GM12878 (cell line): ENCODE results near the gene SYNGAP1. TPM values are rescaled to one million over a fixed set of nuclear protein-coding genes. Genes with fewer than 3 reads are reported as not detected.

Experiments
- ASH2L ChIP-seq: fragments of 300-600, 200-600 bp; sonication (generic); IDR thresholded peaks from 2 replicates; pipeline ENCODE4 v1.6.1; 2017; ENCODE audit warnings: low read depth, mild to moderate bottlenecking, borderline replicate concordance
- BCL11A ChIP-seq: IDR thresholded peaks from 2 replicates; pipeline ENCODE4 v1.6.1; 2011; ENCODE audit warnings: low read depth, low read length
- CBX3 ChIP-seq: fragments of 200-600 bp; sonication (generic); IDR thresholded peaks from 2 replicates; pipeline ENCODE4 v1.6.1; 2016; ENCODE audit warnings: low read depth, borderline replicate concordance
- CBX5 ChIP-seq: sonication (generic); IDR thresholded peaks from 2 replicates; pipeline ENCODE4 v1.6.1; 2016; ENCODE audit warnings: low read depth, moderate library complexity, mild to moderate bottlenecking, inconsistent platforms
- CHD2 ChIP-seq: IDR thresholded peaks from 2 replicates; pipeline ENCODE4 v1.6.1; 2011; ENCODE audit warnings: low read depth, low read length, improper control_type of control experiment, borderline replicate concordance
- HCFC1 ChIP-seq: fragments of 150-350 bp; IDR thresholded peaks from 2 replicates; pipeline ENCODE4 v1.6.1; 2014; ENCODE audit warnings: low read length
- JUND ChIP-seq: IDR thresholded peaks from 2 replicates; pipeline ENCODE4 v1.6.1; 2012; ENCODE audit warnings: low read depth, mild to moderate bottlenecking, low read length, improper control_type of control experiment, moderate library complexity
- MEF2B ChIP-seq: fragments of 450-650 bp; IDR thresholded peaks from 2 replicates; pipeline ENCODE4 v1.6.1; 2018; ENCODE audit warnings: mild to moderate bottlenecking, moderate library complexity; ENCODE audit not compliant: partially characterized antibody, poor library complexity, severe bottlenecking
- MYB ChIP-seq: fragments of 150-350 bp; IDR thresholded peaks from 2 replicates; pipeline ENCODE4 v1.6.1; 2014; ENCODE audit warnings: mild to moderate bottlenecking, low read depth, low read length, borderline replicate concordance
- POLR2AphosphoS5 ChIP-seq: IDR thresholded peaks from 2 replicates; pipeline ENCODE4 v1.6.1; 2011; ENCODE audit warnings: mild to moderate bottlenecking, low read length, inconsistent platforms
- POU2F2 ChIP-seq: IDR thresholded peaks from 3 replicates; pipeline ENCODE4 v1.6.1; 2011; ENCODE audit warnings: low read depth, mild to moderate bottlenecking, low read length, borderline replicate concordance
- SREBF2 ChIP-seq: IDR thresholded peaks from 2 replicates; pipeline ENCODE4 v1.6.1; 2012; ENCODE audit warnings: mild to moderate bottlenecking, low read length
- polyA plus RNA-seq, 11 experiments: library from polyadenylated mRNA; depleted of rRNA in 4 of 11; unstranded in 6 of 11; stranded (reverse) in 5 of 11; fragments of >200 nt; fragmentation: Nextera tagmentation in 4 of 11; fragmentation: Illumina TruSeq in 1 of 11; extraction: Ambion mirVana in 4 of 11; extraction: Trizol in 1 of 11; gene quantifications; 1 replicate in 1 of 11; 2 replicates in 10 of 11; pipeline versions ENCODE4 v1.2.1 to v1.2.3, GENCODE V29; 2011 to 2016; ENCODE audit warnings: inconsistent platforms in 2 of 11, missing spikeins in 2 of 11, low read depth in 1 of 11
- total RNA-seq, 4 experiments: library from RNA; depleted of rRNA in 3 of 4; stranded (reverse); fragments of >200 nt in 3 of 4; fragmentation: Illumina TruSeq in 1 of 4; extraction: Trizol in 1 of 4; gene quantifications; 2 replicates each; pipeline versions ENCODE4 v1.2.1 to v1.2.3, GENCODE V29; 2013 to 2021
- TF ChIP-seq, protein P1 (sequence below): IDR thresholded peaks from 2 replicates; pipeline ENCODE4 v1.6.1; 2012; ENCODE audit warnings: low read depth, low read length, improper control_type of control experiment
- TF ChIP-seq, protein P2 (sequence below): IDR thresholded peaks from 2 replicates; pipeline ENCODE4 v1.6.1; 2011; ENCODE audit warnings: borderline replicate concordance, low read depth, mild to moderate bottlenecking, moderate library complexity, mixed read lengths, low read length; ENCODE audit not compliant: insufficient read depth; ENCODE audit errors: extremely low read length
- TF ChIP-seq, protein P3 (sequence below): fragments of 450-650 bp; conservative IDR thresholded peaks from 2 replicates; pipeline ENCODE4 v1.6.1; 2017; ENCODE audit warnings: mild to moderate bottlenecking, moderate library complexity
- TF ChIP-seq, protein P4 (sequence below): IDR thresholded peaks from 2 replicates; pipeline ENCODE4 v1.6.1; 2012; ENCODE audit warnings: low read length, inconsistent platforms
- TF ChIP-seq, protein P5 (sequence below): fragments of 450-650 bp; IDR thresholded peaks from 2 replicates; pipeline ENCODE4 v1.6.1; 2016; ENCODE audit warnings: mild to moderate bottlenecking
- TF ChIP-seq, protein P6 (sequence below): IDR thresholded peaks from 2 replicates; pipeline ENCODE4 v1.6.1; 2012; ENCODE audit warnings: mild to moderate bottlenecking, low read depth, low read length

Gene SYNGAP1
- total and polyA plus RNA-seq, 10 of the 15 experiments (the other 5 are each of a cell fraction or from before 2014, with no cell fraction given), result 0.05 to 9.2 (median 1.2) TPM

GRCh38 chr6:33416386-33417127 lies 3.3 kb upstream of the SYNGAP1 start (continued):
- TF ChIP-seq CHD2 (0 out of 2 replicates have a peak, but pooled peaks have one; percentile 17), CBX3 (no peak), HCFC1 (no peak), CBX5 (no peak), MEF2B (no peak), SREBF2 (no peak), MYB (no peak), POU2F2 (peak; percentile 94), POLR2AphosphoS5 (peak; percentile 77), JUND (peak; percentile 54; the same call in 1 of the 2 replicates), ASH2L (0 out of 2 replicates have a peak, but pooled peaks have one; percentile 21), BCL11A (no peak)
- TF ChIP-seq, protein P1, sequence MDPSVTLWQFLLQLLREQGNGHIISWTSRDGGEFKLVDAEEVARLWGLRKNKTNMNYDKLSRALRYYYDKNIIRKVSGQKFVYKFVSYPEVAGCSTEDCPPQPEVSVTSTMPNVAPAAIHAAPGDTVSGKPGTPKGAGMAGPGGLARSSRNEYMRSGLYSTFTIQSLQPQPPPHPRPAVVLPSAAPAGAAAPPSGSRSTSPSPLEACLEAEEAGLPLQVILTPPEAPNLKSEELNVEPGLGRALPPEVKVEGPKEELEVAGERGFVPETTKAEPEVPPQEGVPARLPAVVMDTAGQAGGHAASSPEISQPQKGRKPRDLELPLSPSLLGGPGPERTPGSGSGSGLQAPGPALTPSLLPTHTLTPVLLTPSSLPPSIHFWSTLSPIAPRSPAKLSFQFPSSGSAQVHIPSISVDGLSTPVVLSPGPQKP, result no peak
- TF ChIP-seq, protein P2, sequence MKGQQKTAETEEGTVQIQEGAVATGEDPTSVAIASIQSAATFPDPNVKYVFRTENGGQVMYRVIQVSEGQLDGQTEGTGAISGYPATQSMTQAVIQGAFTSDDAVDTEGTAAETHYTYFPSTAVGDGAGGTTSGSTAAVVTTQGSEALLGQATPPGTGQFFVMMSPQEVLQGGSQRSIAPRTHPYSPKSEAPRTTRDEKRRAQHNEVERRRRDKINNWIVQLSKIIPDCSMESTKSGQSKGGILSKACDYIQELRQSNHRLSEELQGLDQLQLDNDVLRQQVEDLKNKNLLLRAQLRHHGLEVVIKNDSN, result no peak
- TF ChIP-seq, protein P3, sequence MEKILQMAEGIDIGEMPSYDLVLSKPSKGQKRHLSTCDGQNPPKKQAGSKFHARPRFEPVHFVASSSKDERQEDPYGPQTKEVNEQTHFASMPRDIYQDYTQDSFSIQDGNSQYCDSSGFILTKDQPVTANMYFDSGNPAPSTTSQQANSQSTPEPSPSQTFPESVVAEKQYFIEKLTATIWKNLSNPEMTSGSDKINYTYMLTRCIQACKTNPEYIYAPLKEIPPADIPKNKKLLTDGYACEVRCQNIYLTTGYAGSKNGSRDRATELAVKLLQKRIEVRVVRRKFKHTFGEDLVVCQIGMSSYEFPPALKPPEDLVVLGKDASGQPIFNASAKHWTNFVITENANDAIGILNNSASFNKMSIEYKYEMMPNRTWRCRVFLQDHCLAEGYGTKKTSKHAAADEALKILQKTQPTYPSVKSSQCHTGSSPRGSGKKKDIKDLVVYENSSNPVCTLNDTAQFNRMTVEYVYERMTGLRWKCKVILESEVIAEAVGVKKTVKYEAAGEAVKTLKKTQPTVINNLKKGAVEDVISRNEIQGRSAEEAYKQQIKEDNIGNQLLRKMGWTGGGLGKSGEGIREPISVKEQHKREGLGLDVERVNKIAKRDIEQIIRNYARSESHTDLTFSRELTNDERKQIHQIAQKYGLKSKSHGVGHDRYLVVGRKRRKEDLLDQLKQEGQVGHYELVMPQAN, result 0 out of 2 replicates have a peak, but pooled peaks have one; percentile 20
- TF ChIP-seq, protein P4, sequence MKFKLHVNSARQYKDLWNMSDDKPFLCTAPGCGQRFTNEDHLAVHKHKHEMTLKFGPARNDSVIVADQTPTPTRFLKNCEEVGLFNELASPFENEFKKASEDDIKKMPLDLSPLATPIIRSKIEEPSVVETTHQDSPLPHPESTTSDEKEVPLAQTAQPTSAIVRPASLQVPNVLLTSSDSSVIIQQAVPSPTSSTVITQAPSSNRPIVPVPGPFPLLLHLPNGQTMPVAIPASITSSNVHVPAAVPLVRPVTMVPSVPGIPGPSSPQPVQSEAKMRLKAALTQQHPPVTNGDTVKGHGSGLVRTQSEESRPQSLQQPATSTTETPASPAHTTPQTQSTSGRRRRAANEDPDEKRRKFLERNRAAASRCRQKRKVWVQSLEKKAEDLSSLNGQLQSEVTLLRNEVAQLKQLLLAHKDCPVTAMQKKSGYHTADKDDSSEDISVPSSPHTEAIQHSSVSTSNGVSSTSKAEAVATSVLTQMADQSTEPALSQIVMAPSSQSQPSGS, result no peak
- TF ChIP-seq, protein P5, sequence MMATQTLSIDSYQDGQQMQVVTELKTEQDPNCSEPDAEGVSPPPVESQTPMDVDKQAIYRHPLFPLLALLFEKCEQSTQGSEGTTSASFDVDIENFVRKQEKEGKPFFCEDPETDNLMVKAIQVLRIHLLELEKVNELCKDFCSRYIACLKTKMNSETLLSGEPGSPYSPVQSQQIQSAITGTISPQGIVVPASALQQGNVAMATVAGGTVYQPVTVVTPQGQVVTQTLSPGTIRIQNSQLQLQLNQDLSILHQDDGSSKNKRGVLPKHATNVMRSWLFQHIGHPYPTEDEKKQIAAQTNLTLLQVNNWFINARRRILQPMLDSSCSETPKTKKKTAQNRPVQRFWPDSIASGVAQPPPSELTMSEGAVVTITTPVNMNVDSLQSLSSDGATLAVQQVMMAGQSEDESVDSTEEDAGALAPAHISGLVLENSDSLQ, result no peak
- TF ChIP-seq, protein P6, sequence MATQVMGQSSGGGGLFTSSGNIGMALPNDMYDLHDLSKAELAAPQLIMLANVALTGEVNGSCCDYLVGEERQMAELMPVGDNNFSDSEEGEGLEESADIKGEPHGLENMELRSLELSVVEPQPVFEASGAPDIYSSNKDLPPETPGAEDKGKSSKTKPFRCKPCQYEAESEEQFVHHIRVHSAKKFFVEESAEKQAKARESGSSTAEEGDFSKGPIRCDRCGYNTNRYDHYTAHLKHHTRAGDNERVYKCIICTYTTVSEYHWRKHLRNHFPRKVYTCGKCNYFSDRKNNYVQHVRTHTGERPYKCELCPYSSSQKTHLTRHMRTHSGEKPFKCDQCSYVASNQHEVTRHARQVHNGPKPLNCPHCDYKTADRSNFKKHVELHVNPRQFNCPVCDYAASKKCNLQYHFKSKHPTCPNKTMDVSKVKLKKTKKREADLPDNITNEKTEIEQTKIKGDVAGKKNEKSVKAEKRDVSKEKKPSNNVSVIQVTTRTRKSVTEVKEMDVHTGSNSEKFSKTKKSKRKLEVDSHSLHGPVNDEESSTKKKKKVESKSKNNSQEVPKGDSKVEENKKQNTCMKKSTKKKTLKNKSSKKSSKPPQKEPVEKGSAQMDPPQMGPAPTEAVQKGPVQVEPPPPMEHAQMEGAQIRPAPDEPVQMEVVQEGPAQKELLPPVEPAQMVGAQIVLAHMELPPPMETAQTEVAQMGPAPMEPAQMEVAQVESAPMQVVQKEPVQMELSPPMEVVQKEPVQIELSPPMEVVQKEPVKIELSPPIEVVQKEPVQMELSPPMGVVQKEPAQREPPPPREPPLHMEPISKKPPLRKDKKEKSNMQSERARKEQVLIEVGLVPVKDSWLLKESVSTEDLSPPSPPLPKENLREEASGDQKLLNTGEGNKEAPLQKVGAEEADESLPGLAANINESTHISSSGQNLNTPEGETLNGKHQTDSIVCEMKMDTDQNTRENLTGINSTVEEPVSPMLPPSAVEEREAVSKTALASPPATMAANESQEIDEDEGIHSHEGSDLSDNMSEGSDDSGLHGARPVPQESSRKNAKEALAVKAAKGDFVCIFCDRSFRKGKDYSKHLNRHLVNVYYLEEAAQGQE, result no peak
